Testis (tissue), 2 donors: ENCODE data around the gene LAX1.

Source experiments
- CTCF ChIP-seq, 3 experiments: fragments of 450-650 bp in 2 of 3; fragments of 200-600 bp in 1 of 3; sonication (generic) in 1 of 3; IDR thresholded peaks; one replicate each; pipeline ENCODE4 v1.5.1; 2016 to 2019; ENCODE audit warnings: antibody characterized with exemption in 3 of 3, mild to moderate bottlenecking in 2 of 3, moderate library complexity in 1 of 3
- POLR2A ChIP-seq: fragments of 450-650 bp; IDR thresholded peaks from one replicate; pipeline ENCODE4 v1.6.1; 2017; ENCODE audit warnings: antibody characterized with exemption, mild to moderate bottlenecking, moderate library complexity

- TF ChIP-seq CTCF (IDR thresholded peaks at IDR 0.05) (no peak), POLR2A (no peak)
Observed at GRCh38 chr1:203776636-203777035, 11.7 kb downstream of the LAX1 start.
